Adipocyte (in vitro differentiated cells): ENCODE measurements around the gene AUTS2.
"Not testable (repeated sequence)": the region's sequence is repeated elsewhere in the genome, so short reads cannot be mapped to it uniquely, and the experiment has no call there.

Experiments
- DNase-seq: peaks from one replicate; pipeline ENCODE4 v3.0.0-alpha.2; 2015; ENCODE audit warnings: low read depth
- H3K27me3 ChIP-seq: replicated peaks from 2 replicates; pipeline ENCODE4 v1.7.0; 2013; ENCODE audit warnings: mild to moderate bottlenecking, low read length, moderate library complexity; ENCODE audit not compliant: control insufficient read depth, insufficient read depth
- H3K36me3 ChIP-seq: 2 replicates; pipeline ENCODE4 v1.7.0; 2013; ENCODE audit warnings: low read length, mild to moderate bottlenecking, moderate library complexity; ENCODE audit not compliant: control insufficient read depth, insufficient read depth, severe bottlenecking
- H3K4me1 ChIP-seq: 2 replicates; pipeline ENCODE4 v1.7.0; 2013; ENCODE audit warnings: mild to moderate bottlenecking, low read length, moderate library complexity; ENCODE audit not compliant: control insufficient read depth, insufficient read depth
- H3K4me3 ChIP-seq: 2 replicates; pipeline ENCODE4 v1.7.0; 2013; ENCODE audit warnings: mild to moderate bottlenecking, low read length, moderate library complexity
- H3K9ac ChIP-seq: 2 replicates; pipeline ENCODE4 v1.7.0; 2013; ENCODE audit warnings: mild to moderate bottlenecking, low read length, moderate library complexity
- H3K9me3 ChIP-seq: 2 replicates; pipeline ENCODE4 v1.7.0; 2013; ENCODE audit warnings: mild to moderate bottlenecking, low read length, moderate library complexity; ENCODE audit not compliant: control insufficient read depth

AUTS2 gene

DNA sequence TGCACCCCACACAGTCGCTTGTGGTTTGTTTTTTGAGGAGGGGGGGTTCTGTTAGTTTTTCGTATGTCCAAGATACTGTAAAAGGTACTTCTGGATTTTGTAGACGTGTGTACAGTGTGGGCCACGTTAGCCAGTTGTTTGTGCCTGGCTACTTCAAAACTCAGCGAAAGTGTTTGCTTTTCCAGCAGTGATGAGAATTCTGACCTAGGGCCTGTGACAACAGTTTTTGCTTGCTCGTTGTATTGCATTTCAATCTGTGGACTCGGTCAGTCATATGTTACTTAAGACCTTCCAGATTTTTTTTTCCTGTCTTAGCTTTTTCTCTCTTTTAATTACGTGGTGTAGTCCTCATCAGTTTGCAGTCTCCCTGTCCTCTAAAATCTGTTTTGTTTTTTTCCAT lies 1194.8 kb downstream of the AUTS2 start:
- no peak for DNase-seq
- Histone ChIP-seq H3K36me3 (peaks cover 31% of the 10 kb centered on the region), H3K4me3 (no peak overlapping the region), H3K9ac (no peak overlapping the region), H3K9me3 (no peaks in the 10 kb centered on the region), H3K4me1 (no peaks in the 10 kb centered on the region), H3K27me3 (no peaks in the 10 kb centered on the region)

DNA sequence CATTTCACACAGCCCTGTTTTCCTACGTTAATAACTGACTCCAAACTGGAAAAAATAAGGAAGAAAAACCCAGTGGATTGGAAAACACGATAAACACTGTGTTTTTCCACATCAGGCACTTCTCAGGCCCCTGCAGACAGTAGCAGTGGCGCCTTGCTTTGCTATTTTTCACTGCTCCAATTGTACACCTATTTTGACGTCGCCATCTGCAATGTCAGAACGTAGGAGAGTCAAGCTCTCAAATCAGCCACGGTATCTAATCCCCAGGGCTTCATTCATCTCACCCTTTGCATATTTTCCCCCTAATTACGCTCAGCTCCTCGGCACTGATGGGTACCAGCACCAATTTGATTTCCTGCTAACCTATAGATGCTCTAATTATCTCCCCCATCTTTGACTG lies 1195.5 kb downstream of the AUTS2 start:
- H3K4me3 ChIP-seq = no peak overlapping the region
- no peak for DNase-seq
- no peak overlapping the region for H3K9ac ChIP-seq
- no peaks in the 10 kb centered on the region for H3K27me3 ChIP-seq
- no peaks in the 10 kb centered on the region for H3K9me3 ChIP-seq
- H3K4me1 ChIP-seq = no peaks in the 10 kb centered on the region
- H3K36me3 ChIP-seq = peaks cover 25% of the 10 kb centered on the region

DNA sequence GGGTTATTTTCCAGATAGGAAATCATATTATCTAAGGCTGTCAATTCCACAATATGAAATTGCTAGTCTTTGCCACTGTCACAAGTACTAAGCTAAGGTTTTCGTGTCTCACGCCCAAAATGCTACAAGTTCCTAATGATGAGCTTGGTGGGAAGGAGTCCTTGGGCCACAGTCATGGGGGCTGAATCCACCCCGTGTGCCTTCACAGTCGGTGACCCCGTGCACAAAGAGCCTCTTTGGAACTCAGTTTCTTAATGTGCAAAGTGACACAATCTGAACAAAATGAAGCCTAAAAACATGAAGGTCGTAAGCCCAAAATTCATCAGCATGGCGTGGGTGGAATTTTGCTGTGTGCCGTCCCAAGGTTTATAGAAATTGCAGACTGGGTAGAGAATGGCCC lies 1196.7 kb downstream of the AUTS2 start:
- Histone ChIP-seq H3K27me3 (no peaks in the 10 kb centered on the region), H3K4me1 (no peaks in the 10 kb centered on the region), H3K9ac (no peak overlapping the region), H3K4me3 (no peak overlapping the region), H3K36me3 (peaks cover 17% of the 10 kb centered on the region), H3K9me3 (peaks cover 5% of the 10 kb centered on the region)
- DNase-seq = no peak

DNA sequence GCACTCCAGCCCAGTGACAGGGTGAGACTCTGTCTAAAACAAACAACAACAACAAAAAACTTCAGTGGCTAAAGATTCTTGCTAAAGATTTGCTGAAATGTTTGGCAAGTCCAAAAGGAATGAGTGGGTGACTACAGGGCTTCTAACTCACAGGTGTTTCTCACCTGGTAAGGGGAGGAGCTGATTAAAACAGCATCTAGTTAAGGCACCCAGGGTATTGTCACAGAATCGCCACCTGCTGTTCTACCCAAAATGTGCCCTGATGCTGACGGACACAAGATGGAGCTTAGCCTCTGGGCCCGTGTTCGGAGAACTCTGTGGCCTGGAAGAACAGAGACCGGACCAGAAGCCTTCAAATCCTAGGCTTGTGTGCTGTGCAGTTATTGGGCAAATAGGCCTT lies 1197.7 kb downstream of the AUTS2 start:
- H3K4me3 ChIP-seq = no peak overlapping the region
- H3K36me3 ChIP-seq = peaks cover 8% of the 10 kb centered on the region
- no peaks in the 10 kb centered on the region for H3K4me1 ChIP-seq
- no peaks in the 10 kb centered on the region for H3K27me3 ChIP-seq
- no peak for DNase-seq
- H3K9ac ChIP-seq = no peak overlapping the region
- peaks cover 11% of the 10 kb centered on the region for H3K9me3 ChIP-seq

DNA sequence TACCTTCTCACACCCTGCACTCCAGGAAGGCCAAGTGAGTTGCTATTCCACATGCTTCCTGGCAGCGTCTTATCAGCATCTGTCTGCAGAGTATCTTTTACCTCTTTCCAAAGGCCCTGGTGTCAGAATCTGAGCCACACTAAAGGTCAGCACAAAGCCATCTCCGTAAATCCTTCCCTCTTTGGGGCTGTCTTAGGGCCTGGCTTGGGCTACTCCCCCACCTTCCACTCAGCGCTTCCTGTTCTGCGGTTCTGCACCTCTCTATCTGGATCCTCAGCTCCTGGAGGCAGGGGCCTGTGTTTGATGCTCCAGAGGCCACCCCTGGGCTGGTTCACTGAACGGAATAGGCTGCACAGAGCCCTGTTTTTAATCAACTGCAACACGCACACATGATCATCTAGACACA lies 1198.8 kb downstream of the AUTS2 start:
- H3K27me3 ChIP-seq = no peaks in the 10 kb centered on the region
- no peak overlapping the region for H3K4me3 ChIP-seq
- H3K36me3 ChIP-seq = peaks cover under 1% of the 10 kb centered on the region
- DNase-seq = no peak
- no peak overlapping the region for H3K9ac ChIP-seq
- peaks cover 11% of the 10 kb centered on the region for H3K9me3 ChIP-seq
- H3K4me1 ChIP-seq = no peaks in the 10 kb centered on the region

DNA sequence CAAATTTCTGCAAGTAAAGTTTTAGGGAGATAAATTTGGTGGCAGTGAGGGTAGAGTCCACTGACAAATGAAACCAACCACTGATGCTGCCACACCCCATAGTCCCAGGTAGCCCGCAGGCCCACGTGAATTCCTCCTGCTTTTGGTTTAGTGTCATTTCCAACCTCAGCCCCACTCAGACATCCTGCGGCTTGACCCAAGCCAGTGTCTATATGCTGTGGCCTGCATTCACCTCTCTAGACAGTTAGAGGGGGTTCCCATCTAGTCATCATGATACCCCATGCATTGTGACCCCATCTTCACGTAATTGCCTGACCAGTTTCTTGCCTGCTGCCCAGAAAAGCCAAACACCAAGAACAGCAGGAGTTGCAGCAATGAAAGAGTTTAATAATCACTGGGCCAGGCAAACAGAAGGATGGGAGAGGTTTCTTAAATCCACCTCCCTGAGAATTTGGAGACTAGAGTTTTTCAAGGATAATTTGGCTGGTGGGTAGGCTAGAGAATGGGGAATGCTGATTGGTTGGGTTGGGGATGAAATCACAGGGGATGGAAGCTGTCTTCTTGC lies 1201.6 kb downstream of the AUTS2 start:
- peaks cover 14% of the 10 kb centered on the region for H3K9me3 ChIP-seq
- H3K27me3 ChIP-seq = no peaks in the 10 kb centered on the region
- H3K9ac ChIP-seq = no peak overlapping the region
- no peaks in the 10 kb centered on the region for H3K4me1 ChIP-seq
- no peak for DNase-seq
- no peaks in the 10 kb centered on the region for H3K36me3 ChIP-seq
- no peak overlapping the region for H3K4me3 ChIP-seq

DNA sequence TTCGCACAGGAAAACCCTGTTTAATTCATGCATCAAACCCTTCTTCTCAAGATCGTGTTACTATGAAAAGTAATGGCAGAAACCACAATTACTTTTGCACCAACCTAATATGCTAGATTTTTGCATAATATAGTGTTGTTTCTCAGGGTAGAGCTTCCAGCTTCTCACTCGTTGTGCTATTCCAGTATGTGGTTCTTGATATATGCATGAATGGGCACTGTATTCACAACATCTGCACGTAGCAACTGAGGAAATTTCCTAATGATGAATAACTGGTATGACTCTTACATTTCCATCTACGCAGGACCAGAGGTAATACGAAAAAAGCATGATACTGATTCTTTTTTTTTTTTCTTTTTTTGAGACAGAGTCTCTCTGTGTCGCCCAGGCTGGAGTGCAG lies 1207.1 kb downstream of the AUTS2 start:
- no peak overlapping the region for H3K4me3 ChIP-seq
- H3K9ac ChIP-seq = no peak overlapping the region
- no peaks in the 10 kb centered on the region for H3K36me3 ChIP-seq
- no peaks in the 10 kb centered on the region for H3K4me1 ChIP-seq
- H3K27me3 ChIP-seq = no peaks in the 10 kb centered on the region
- DNase-seq = no peak
- H3K9me3 ChIP-seq = peaks cover 4% of the 10 kb centered on the region

DNA sequence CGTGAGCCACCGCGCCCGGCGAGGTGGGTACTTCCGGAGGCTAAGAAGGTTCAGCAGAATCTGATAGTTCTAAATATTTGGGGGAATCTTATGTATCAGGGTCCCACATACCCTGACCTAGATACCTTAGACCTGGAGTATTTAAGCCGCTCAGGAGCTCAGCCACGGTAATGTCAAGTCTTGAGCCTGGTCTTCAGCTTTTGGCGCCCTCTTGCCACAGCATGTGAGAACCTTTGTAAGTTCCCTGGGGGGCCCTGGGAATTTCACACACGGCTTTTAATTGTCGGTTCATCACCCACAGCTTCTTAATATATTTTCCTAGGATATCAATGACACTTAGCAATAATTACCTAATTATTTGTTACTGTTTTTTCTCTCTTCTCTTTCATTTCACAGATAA lies 1209.4 kb downstream of the AUTS2 start:
- Histone ChIP-seq H3K4me1 (no peaks in the 10 kb centered on the region), H3K27me3 (no peaks in the 10 kb centered on the region), H3K9me3 (peaks cover 3% of the 10 kb centered on the region), H3K9ac (no peak overlapping the region), H3K4me3 (no peak overlapping the region), H3K36me3 (no peaks in the 10 kb centered on the region)
- DNase-seq = no peak

DNA sequence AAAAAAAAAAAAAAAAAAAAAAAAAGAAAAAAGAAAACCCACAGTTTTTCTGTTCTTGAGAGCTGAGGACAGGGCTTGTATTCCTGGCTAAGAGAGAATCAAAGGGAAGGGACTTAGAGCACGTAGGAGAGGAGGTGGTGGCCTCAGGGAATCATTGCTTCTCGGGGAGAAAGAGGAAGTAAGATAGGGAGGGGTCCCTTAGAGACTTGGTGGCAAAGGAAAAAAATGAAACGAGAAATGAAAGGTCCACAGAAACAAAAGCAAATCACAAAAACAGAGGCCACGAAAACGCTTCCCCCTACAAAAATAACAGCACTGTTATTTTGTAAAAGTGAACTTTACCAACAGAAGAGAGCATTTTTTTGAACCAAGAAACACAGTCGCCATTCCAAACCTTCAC lies 1210.6 kb downstream of the AUTS2 start:
- H3K4me3 ChIP-seq = no peak overlapping the region
- H3K9ac ChIP-seq = no peak overlapping the region
- H3K36me3 ChIP-seq = no peaks in the 10 kb centered on the region
- no peak for DNase-seq
- no peaks in the 10 kb centered on the region for H3K4me1 ChIP-seq
- no peaks in the 10 kb centered on the region for H3K27me3 ChIP-seq
- no peaks in the 10 kb centered on the region for H3K9me3 ChIP-seq

DNA sequence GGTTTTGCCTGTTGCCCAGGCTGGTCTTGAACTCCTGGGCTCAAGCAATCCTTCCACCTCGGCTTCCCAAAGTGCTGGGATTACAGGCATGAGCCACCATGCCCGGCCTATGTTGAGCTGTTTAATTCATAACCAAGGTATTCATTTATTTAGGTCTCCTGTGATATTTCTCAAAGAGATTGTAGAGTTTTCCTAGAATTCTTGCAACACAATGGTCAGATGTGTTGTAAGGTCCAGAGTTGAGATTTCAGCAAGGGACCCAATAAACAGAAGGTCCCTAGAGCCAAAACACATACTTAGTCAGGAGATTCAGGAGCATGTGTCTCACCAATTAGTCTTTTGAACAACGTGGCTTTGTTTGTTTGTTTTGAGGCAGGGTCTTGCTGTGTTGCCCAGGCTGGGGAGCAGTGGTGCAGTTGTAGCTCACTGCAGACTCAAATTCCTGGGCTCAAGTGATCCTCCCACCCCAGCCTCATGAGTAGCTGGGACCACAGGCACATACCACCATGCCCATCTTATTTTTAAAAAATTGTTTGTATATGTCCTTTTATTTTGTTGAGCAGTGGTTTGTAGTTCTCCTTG lies 1212.4 kb downstream of the AUTS2 start:
- no peak overlapping the region for H3K9ac ChIP-seq
- no peak overlapping the region for H3K4me3 ChIP-seq
- DNase-seq = peak; percentile 5

DNA sequence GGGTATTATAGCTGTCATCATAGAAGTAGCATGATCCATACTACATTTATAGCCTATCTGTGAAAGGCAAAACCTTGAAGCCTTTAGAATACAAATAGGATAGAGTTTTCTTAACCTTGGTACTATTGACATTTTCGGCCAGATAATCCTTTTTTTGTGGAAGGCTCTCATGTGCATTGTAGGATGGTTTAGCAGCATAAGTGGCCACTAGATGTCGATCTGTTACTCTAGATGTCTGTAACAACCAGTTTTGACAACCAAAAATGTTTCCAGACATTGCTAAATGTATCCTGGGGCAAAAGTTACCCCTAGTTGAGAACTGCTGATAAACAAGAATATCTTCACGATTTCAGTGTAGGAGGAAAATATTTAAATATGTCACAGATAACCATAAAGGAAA lies 1214.2 kb downstream of the AUTS2 start:
- no peaks in the 10 kb centered on the region for H3K4me1 ChIP-seq
- H3K27me3 ChIP-seq = no peaks in the 10 kb centered on the region
- peaks cover 3% of the 10 kb centered on the region for H3K9me3 ChIP-seq
- no peak overlapping the region for H3K9ac ChIP-seq
- H3K36me3 ChIP-seq = no peaks in the 10 kb centered on the region
- H3K4me3 ChIP-seq = no peak overlapping the region
- DNase-seq = peak; percentile 6

More for the DNA sequence above, 1212.4 kb downstream of the AUTS2 start:
- H3K36me3 ChIP-seq = no peaks in the 10 kb centered on the region
- no peaks in the 10 kb centered on the region for H3K27me3 ChIP-seq
- no peaks in the 10 kb centered on the region for H3K4me1 ChIP-seq
- H3K9me3 ChIP-seq = no peaks in the 10 kb centered on the region

DNA sequence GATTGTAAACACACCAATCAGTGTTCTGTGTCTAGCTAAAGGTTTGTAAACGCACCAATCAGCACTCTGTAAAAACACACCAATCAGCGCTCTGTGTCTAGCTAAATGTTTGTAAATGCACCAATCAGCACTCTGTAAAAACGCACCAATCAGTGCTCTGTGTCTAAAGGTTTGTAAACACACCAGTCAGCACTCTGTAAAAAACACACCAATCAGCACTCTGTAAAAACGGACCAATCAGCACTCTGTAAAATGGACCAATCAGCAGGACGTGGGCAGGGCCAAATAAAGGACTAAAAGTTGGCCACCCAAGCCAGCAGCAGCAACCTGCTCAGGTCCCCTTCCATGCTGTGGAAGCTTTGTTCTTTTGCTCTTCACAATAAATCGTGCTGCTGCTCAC lies 1224.2 kb downstream of the AUTS2 start:
- H3K4me3 ChIP-seq, DNase-seq, H3K36me3 ChIP-seq, H3K4me1 ChIP-seq, H3K9ac ChIP-seq, H3K9me3 ChIP-seq: not testable (repeated sequence)
- peaks cover 22% of the 10 kb centered on the region for H3K27me3 ChIP-seq
